ENCODE data around the gene RIGI.
A peak's percentile ranks its signal among the peaks of the same experiment; 100 is the strongest.

DNA sequence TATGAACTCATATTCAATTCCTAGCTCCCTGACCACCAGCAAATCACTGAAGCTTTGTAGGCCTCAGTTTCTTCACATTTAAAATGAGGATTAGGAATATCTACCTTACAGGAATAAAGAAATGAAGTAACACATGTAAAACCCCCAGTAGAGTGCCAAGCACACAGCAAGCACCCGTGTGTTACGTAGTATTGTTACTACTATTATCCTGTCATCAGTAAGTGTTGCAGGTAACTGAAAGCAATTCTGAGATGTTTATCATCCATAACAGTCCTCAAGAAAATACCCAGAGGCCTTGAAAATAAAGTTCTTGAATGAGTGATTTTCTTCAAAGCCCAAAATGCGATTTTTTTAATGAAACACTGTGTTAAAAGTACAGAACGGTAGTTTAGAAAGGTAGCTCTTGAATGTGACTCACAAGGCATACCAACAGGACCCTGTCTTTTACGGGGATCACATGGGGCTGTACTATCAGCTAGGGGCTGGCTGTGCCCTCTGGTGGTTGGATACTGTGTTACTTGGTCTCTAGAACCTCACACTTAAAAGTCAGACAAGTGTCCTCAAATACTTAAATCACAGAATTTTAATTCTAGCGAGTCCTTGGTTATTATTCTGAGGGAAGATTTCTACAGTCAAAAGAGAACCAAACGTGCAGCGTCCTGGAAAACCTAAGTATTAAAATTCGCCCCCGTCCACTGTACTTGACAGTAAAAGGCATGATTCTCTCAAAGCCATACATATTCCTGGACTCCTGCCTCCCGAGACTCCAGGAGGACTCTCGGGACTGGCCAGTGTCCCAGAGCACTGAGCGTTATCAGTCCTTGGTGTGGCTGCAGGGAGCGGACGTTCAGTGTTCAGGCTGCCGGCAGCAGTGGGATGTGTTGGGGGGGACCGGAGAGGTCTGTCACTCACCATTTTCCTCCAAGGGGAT is 46.2 kb upstream of the RIGI start:
- TF ChIP-seq CTCF (conservative IDR thresholded peaks at IDR 0.05; ENCODE audit: low read length) (peak; percentile 95), EZH2phosphoT487 (IDR thresholded peaks at IDR 0.05; ENCODE audit: borderline replicate concordance, low read depth, low read length) (no peak)

Measured in OCI-LY7 (cell line).